GM19035 (cell line): ENCODE data around the gene SPACDR.
"Not testable (repeated sequence)": the region's sequence is repeated elsewhere in the genome, so short reads cannot be mapped to it uniquely, and the experiment has no call there.

ENCODE experiments used
- ATAC-seq: cut with Tn5 transposase; IDR thresholded peaks from one replicate; pipeline ENCODE4 v1.9.1; 2021; ENCODE audit not compliant: unreplicated experiment

Gene SPACDR

GRCh38 chr7:100466653-100467605 lies 2.9 kb upstream of the SPACDR start:
- no peak for ATAC-seq

- ATAC-seq, result no peak
Measured at GRCh38 chr7:100465702-100466311, 1.7 kb upstream of the SPACDR start.

GRCh38 chr7:100465299-100465698 lies 1.2 kb upstream of the SPACDR start:
- no peak for ATAC-seq

GRCh38 chr7:100464791-100465190 lies 731 bp upstream of the SPACDR start:
- ATAC-seq, result no peak

- no peak for ATAC-seq
Measured at GRCh38 chr7:100457033-100457432, 7.0 kb downstream of the SPACDR start.

GRCh38 chr7:100456562-100456961 lies 7.5 kb downstream of the SPACDR start:
- ATAC-seq, result no peak

GRCh38 chr7:100455206-100455605 lies 8.9 kb downstream of the SPACDR start:
- ATAC-seq, result no peak

- not testable (repeated sequence) for ATAC-seq
Measured at GRCh38 chr7:100453854-100454253, 10.2 kb downstream of the SPACDR start.

GRCh38 chr7:100452513-100452912 lies 11.5 kb downstream of the SPACDR start:
- ATAC-seq, result no peak

GRCh38 chr7:100449190-100449795 lies 14.8 kb downstream of the SPACDR start:
- no peak for ATAC-seq

GRCh38 chr7:100447363-100447762 lies 16.7 kb downstream of the SPACDR start:
- not testable (repeated sequence) for ATAC-seq

- ATAC-seq, result no peak
Measured at GRCh38 chr7:100446040-100446439, 18.0 kb downstream of the SPACDR start.

- no peak for ATAC-seq
Measured at GRCh38 chr7:100444311-100445278, 19.5 kb downstream of the SPACDR start.

- no peak for ATAC-seq
Measured at GRCh38 chr7:100443096-100443840, 20.8 kb downstream of the SPACDR start.

GRCh38 chr7:100441641-100442535 lies 22.2 kb downstream of the SPACDR start:
- no peak for ATAC-seq

GRCh38 chr7:100439244-100439643 lies 24.8 kb downstream of the SPACDR start:
- not testable (repeated sequence) for ATAC-seq

GRCh38 chr7:100438731-100439130 lies 25.3 kb downstream of the SPACDR start:
- not testable (repeated sequence) for ATAC-seq

- ATAC-seq, result no peak
Measured at GRCh38 chr7:100438172-100438571, 25.9 kb downstream of the SPACDR start.
